DOHH2 (cell line): Measurements from ENCODE around the gene SLC43A2.

Source experiments
- EZH2phosphoT487 ChIP-seq: fragments of 200-600 bp; sonication (generic); IDR thresholded peaks from 2 replicates; pipeline ENCODE4 v1.6.1; 2017; ENCODE audit warnings: borderline replicate concordance, mild to moderate bottlenecking, antibody characterized with exemption, low read length, moderate library complexity, mixed read lengths
- TF ChIP-seq, protein P1 (sequence below): fragments of 200-600 bp; sonication (generic); IDR thresholded peaks from one replicate; pipeline ENCODE4 v1.5.1; 2014; ENCODE audit warnings: antibody characterized with exemption, mild to moderate bottlenecking, low read depth, low read length; ENCODE audit not compliant: poor library complexity, severe bottlenecking

DNA sequence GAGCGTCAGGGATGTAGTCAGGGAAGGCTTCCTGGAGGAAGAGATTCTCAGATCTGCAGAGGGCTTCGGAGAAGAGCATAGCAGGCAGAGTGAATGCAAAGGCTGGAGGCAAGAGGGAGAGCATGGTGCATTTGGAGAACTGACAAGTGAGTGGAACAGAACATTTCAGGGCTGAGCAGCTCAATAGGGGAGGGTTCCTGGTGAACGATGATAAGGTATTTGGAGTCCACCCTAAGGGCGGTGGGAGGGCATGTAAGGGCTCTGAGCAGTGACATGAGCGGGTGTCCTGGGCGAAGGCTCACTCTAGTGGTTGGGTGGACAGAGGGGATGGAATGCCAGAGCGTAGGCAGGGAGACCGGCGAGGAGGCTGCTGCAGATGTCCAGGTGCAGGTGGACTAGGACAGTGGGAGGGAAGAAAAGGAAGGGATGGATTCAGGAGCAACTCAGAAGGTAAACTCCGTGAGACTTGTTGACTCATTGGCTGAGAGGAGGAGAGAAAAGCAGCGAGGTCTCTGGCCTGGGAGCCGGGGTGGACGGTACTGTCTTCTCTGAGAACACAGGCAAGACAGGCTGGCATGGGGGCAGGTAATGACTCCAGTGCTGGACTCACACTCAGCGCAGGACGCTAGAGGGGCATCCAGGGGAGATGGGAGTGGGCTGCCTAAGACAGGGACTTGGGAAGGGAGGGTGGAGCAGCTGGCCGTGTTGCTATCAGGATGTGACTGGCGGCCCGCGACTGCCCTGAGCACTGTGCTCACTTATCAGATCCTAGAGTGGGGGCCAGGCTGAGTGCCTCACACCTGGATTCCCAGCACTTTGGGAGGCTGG, 64.6 kb downstream of the SLC43A2 start:
- TF ChIP-seq, protein P1, sequence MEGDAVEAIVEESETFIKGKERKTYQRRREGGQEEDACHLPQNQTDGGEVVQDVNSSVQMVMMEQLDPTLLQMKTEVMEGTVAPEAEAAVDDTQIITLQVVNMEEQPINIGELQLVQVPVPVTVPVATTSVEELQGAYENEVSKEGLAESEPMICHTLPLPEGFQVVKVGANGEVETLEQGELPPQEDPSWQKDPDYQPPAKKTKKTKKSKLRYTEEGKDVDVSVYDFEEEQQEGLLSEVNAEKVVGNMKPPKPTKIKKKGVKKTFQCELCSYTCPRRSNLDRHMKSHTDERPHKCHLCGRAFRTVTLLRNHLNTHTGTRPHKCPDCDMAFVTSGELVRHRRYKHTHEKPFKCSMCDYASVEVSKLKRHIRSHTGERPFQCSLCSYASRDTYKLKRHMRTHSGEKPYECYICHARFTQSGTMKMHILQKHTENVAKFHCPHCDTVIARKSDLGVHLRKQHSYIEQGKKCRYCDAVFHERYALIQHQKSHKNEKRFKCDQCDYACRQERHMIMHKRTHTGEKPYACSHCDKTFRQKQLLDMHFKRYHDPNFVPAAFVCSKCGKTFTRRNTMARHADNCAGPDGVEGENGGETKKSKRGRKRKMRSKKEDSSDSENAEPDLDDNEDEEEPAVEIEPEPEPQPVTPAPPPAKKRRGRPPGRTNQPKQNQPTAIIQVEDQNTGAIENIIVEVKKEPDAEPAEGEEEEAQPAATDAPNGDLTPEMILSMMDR = no peak
- no peak for TF ChIP-seq EZH2phosphoT487
